K562 (cell line): ENCODE measurements around the gene SLC35G2. TPM values are rescaled to one million over a fixed set of nuclear protein-coding genes. Genes with fewer than 3 reads are reported as not detected.

Source experiments
- ATAC-seq: fragments of 200-7000 bp; cut with Tn5 transposase; 3 replicates; pipeline ENCODE4 v1.9.1; 2020; ENCODE audit warnings: moderate library complexity
- BruUV-seq: library from RNA; stranded (reverse); fragments of 400-500 nt; replicated peaks from 2 replicates; lab custom pipeline; 2021; lab: Mats Ljungman, UMichigan
- CTCF ChIA-PET: fragments of 300-600 bp; formaldehyde crosslinking; extraction: SDS; loops from one replicate; lab custom pipeline; 2021; ENCODE audit warnings: low intra/inter-chr PET ratio; lab: Yijun Ruan, JAX
- POLR2A ChIA-PET: fragments of 300-600, 350-650 bp; sonication (Branson Sonifier 250); formaldehyde crosslinking; extraction: SDS; loops from one replicate; lab custom pipeline; 2021; ENCODE audit warnings: antibody characterized with exemption, inconsistent platforms; lab: Yijun Ruan, JAX
- DNase-seq, 4 experiments: peaks; one replicate each; pipeline versions ENCODE4 v3.0.0 to v3.0.0-alpha.2; 2011 to 2018; ENCODE audit warnings: low spot score in 3 of 4, mixed read lengths in 3 of 4; ENCODE audit errors: extremely low read depth in 1 of 4
- FAIRE-seq: peaks from 2 replicates; lab custom pipeline; 2011; peaks lifted over from hg19 to GRCh38; lab: Jason Lieb, UNC
- H2AFZ ChIP-seq: 2 replicates; pipeline ENCODE4 v1.6.0; 2011; ENCODE audit warnings: low read depth, low read length, control low read depth, inconsistent platforms
- H3K27ac ChIP-seq: fragments of 200-600 bp; 3 replicates; pipeline ENCODE4 v1.8.0; 2011; ENCODE audit warnings: low read depth, mild to moderate bottlenecking, control low read depth, inconsistent platforms, low read length, moderate library complexity, mixed read lengths; ENCODE audit errors: extremely low read depth
- H3K27me3 ChIP-seq, 2 experiments: fragments of 300-600 bp in 1 of 2; 2 replicates in 1 of 2; 3 replicates in 1 of 2; pipeline versions ENCODE4 v1.6.0 to v1.8.0; 2011; ENCODE audit warnings: inconsistent platforms in 2 of 2, low read length in 2 of 2, mild to moderate bottlenecking in 1 of 2, mixed read lengths in 1 of 2, moderate library complexity in 1 of 2; ENCODE audit not compliant: control insufficient read depth in 2 of 2, insufficient read depth in 2 of 2
- H3K36me3 ChIP-seq: fragments of 300-600 bp; 3 replicates; pipeline ENCODE4 v1.8.0; 2011; ENCODE audit warnings: mild to moderate bottlenecking, low read length, inconsistent platforms; ENCODE audit not compliant: control insufficient read depth, insufficient read depth
- H3K4me1 ChIP-seq, 2 experiments: fragments of 200-600 bp in 1 of 2; replicated peaks in 1 of 2; 2 replicates in 1 of 2; 3 replicates in 1 of 2; pipeline versions ENCODE4 v1.5.1 to v1.8.0; 2011; ENCODE audit warnings: inconsistent platforms in 2 of 2, low read length in 2 of 2, mild to moderate bottlenecking in 1 of 2, mixed read lengths in 1 of 2, moderate library complexity in 1 of 2; ENCODE audit not compliant: control insufficient read depth in 2 of 2, insufficient read depth in 2 of 2
- H3K4me2 ChIP-seq: 2 replicates; pipeline ENCODE4 v1.6.1; 2011; ENCODE audit warnings: low read length, control low read depth, inconsistent platforms, mixed read lengths; ENCODE audit not compliant: insufficient read depth
- H3K4me3 ChIP-seq: fragments of 200-600 bp; sonication (generic), shearing (Covaris generic); 2 replicates; pipeline ENCODE4 v1.5.1; 2016; ENCODE audit warnings: control low read depth, inconsistent platforms
- H3K79me2 ChIP-seq: fragments of 200-600 bp; 3 replicates; pipeline ENCODE4 v1.8.0; 2011; ENCODE audit warnings: low read length, inconsistent platforms; ENCODE audit not compliant: control insufficient read depth, insufficient read depth
- H3K9ac ChIP-seq, 2 experiments: 2 replicates each; pipeline versions ENCODE4 v1.6.0 to v1.6.1; 2011; ENCODE audit warnings: low read depth in 2 of 2, low read length in 2 of 2, control low read depth in 1 of 2, inconsistent platforms in 1 of 2, mild to moderate bottlenecking in 1 of 2, mixed read lengths in 1 of 2; ENCODE audit not compliant: insufficient read depth in 1 of 2
- H3K9me1 ChIP-seq: one replicate; pipeline ENCODE4 v1.6.0; 2011; ENCODE audit warnings: inconsistent platforms, mild to moderate bottlenecking, low read length, moderate library complexity; ENCODE audit not compliant: control insufficient read depth, insufficient read depth
- H3K9me3 ChIP-seq: replicated peaks from 2 replicates; pipeline ENCODE4 v1.5.1; 2011; ENCODE audit warnings: low read depth, low read length, inconsistent platforms; ENCODE audit not compliant: control insufficient read depth, insufficient read depth
- H4K20me1 ChIP-seq: replicated peaks from 2 replicates; pipeline ENCODE4 v1.6.1; 2011; ENCODE audit warnings: low read length, inconsistent platforms, mixed read lengths; ENCODE audit not compliant: control insufficient read depth, insufficient read depth
- KDM4B ChIP-seq, 2 experiments: fragments of 450-650 bp in 1 of 2; sonication (generic) in 1 of 2; IDR thresholded peaks; 2 replicates each; pipeline ENCODE4 v1.6.1; 2016 to 2017; ENCODE audit warnings: borderline replicate concordance in 2 of 2, antibody characterized with exemption in 1 of 2, low read depth in 1 of 2, mild to moderate bottlenecking in 1 of 2
- NFYB ChIP-seq: IDR thresholded peaks from 2 replicates; pipeline ENCODE4 v1.6.1; 2011; ENCODE audit warnings: mild to moderate bottlenecking, moderate library complexity; ENCODE audit not compliant: insufficient read length; ENCODE audit errors: extremely low read depth
- PHF21A ChIP-seq: fragments of 450-650 bp; IDR thresholded peaks from 2 replicates; pipeline ENCODE4 v1.6.1; 2017; ENCODE audit warnings: low read depth, borderline replicate concordance
- RFX7 ChIP-seq: fragments of 250-450 bp; sonication (Bioruptor Pico); IDR thresholded peaks from 2 replicates; pipeline ENCODE4 v1.5.1; 2021; ENCODE audit warnings: mild to moderate bottlenecking
- SMAD4 ChIP-seq: fragments of 250-450 bp; sonication (Bioruptor Pico); conservative IDR thresholded peaks from 2 replicates; pipeline ENCODE4 v1.8.0; 2021; ENCODE audit warnings: inconsistent platforms, mild to moderate bottlenecking, moderate library complexity
- TAF7 ChIP-seq: fragments of 450-650 bp; IDR thresholded peaks from 2 replicates; pipeline ENCODE4 v1.6.1; 2016; ENCODE audit warnings: missing genetic modification characterization, missing compliant biosample characterization
- XRCC4 ChIP-seq: IDR thresholded peaks from one replicate; pipeline ENCODE4 v1.6.1; 2011; ENCODE audit not compliant: insufficient read depth, insufficient read length; ENCODE audit errors: extremely low read depth
- ZKSCAN8 ChIP-seq: fragments of 200-800 bp; sonication (Bioruptor generic); IDR thresholded peaks from 2 replicates; pipeline ENCODE4 v1.6.1; 2016; ENCODE audit warnings: missing genetic modification characterization, missing compliant biosample characterization
- WGBS: fragments of 100-300 bp; shearing (Covaris generic); methylation state at CpG from one replicate; pipeline ENCODE4 v1.1.6; 2016; ENCODE audit warnings: low coverage, mixed read lengths; ENCODE audit not compliant: insufficient coverage; ENCODE audit errors: missing lambda C conversion rate; 5-methylcytosine and 5-hydroxymethylcytosine counted together
- in situ Hi-C: fragments of 300-500 bp; cut with MboI; formaldehyde crosslinking; loops from 4 replicates; pipeline ENCODE4 v1.15.0; 2018; ENCODE audit warnings: inconsistent platforms, mixed read lengths
- intact Hi-C: fragments of 100-400 bp; cut with micrococcal nuclease; formaldehyde crosslinking; loops from 2 replicates; pipeline ENCODE4 v1.14.2; 2022
- polyA plus RNA-seq, 8 experiments: library from polyadenylated mRNA; depleted of rRNA in 4 of 8; stranded (reverse) in 5 of 8; unstranded in 3 of 8; fragments of >200 nt; fragmentation: Nextera tagmentation in 2 of 8; fragmentation: Illumina TruSeq in 1 of 8; extraction: Ambion mirVana in 2 of 8; extraction: Trizol in 1 of 8; gene quantifications; 2 replicates each; pipeline versions ENCODE4 v1.2.1 to v1.2.3, GENCODE V29; 2011 to 2014; ENCODE audit warnings: inconsistent platforms in 1 of 8, missing spikeins in 1 of 8
- total RNA-seq, 7 experiments: library from RNA; depleted of rRNA in 6 of 7; stranded (reverse); fragments of >200 nt in 6 of 7; fragmentation: Illumina TruSeq in 2 of 7; extraction: Trizol in 2 of 7; gene quantifications; 2 replicates each; pipeline versions ENCODE4 v1.2.1 to v1.2.3, GENCODE V29; 2011 to 2021; ENCODE audit warnings: low replicate concordance in 1 of 7
- TF ChIP-seq, protein P1 (sequence below): sonication (generic); formaldehyde crosslinking; IDR thresholded peaks from 2 replicates; pipeline ENCODE4 v1.8.0; 2022; ENCODE audit warnings: mild to moderate bottlenecking, low read depth, missing genetic modification reagents
- TF ChIP-seq, protein P2 (sequence below), 2 experiments: fragments of 450-650 bp; conservative IDR thresholded peaks; 2 replicates each; pipeline ENCODE4 v1.6.1; 2017; ENCODE audit warnings: mild to moderate bottlenecking in 2 of 2, moderate library complexity in 2 of 2
- TF ChIP-seq, protein P3 (sequence below): fragments of 450-650 bp; IDR thresholded peaks from 2 replicates; pipeline ENCODE4 v1.6.1; 2018; ENCODE audit warnings: mild to moderate bottlenecking, low read depth; ENCODE audit not compliant: partially characterized antibody
- TF ChIP-seq, protein P4 (sequence below): sonication (generic); formaldehyde crosslinking; IDR thresholded peaks from 2 replicates; pipeline ENCODE4 v1.8.1; 2022; ENCODE audit warnings: missing genetic modification reagents

Gene SLC35G2
- total and polyA plus RNA-seq, 9 of the 15 experiments (the other 6 are each of a cell fraction or from before 2014, with no cell fraction given): 2.6 to 5.9 (median 3.2) TPM

DNA sequence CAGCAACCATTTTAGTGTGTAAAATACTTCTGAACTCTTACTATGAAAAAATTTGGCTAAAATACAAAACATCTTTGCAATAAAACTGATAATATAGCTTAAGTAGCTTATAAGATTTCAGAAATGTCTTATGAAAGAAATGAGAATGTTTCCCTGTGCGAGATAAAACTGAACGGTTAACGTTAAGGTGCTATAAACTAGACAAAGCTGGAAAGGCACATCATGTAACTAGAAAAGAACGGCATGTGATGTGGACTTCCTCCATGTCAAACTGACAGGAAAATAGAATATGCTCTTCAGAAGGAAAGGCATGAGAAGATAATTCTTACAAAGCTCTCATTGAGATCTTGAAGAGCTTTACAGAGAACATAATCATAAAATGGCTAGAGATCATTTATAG lies 79.6 kb downstream of the SLC35G2 start:
- POLR2A ChIA-PET: interaction anchor here (1.7 kb wide), 1 partner anchor 14 kb away, joined by 6 read pairs; no protein-coding TSS in a partner anchor
- TF ChIP-seq NFYB: no peak
- TF ChIP-seq XRCC4: no peak
- no peak for TF ChIP-seq PHF21A
- no peak for TF ChIP-seq TAF7 (tag)
- TF ChIP-seq, protein P1, sequence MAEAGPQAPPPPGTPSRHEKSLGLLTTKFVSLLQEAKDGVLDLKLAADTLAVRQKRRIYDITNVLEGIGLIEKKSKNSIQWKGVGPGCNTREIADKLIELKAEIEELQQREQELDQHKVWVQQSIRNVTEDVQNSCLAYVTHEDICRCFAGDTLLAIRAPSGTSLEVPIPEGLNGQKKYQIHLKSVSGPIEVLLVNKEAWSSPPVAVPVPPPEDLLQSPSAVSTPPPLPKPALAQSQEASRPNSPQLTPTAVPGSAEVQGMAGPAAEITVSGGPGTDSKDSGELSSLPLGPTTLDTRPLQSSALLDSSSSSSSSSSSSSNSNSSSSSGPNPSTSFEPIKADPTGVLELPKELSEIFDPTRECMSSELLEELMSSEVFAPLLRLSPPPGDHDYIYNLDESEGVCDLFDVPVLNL (CRISPR knock-in tag): no peak
- no peak for TF ChIP-seq ZKSCAN8
- no peak for TF ChIP-seq KDM4B (IDR thresholded peaks at IDR 0.05; ENCODE audit: borderline replicate concordance in 2 of 2, low read depth in 1 of 2)
- TF ChIP-seq SMAD4 (CRISPR knock-in tag): no peak
- TF ChIP-seq RFX7 (CRISPR knock-in tag): no peak
- TF ChIP-seq, protein P2, sequence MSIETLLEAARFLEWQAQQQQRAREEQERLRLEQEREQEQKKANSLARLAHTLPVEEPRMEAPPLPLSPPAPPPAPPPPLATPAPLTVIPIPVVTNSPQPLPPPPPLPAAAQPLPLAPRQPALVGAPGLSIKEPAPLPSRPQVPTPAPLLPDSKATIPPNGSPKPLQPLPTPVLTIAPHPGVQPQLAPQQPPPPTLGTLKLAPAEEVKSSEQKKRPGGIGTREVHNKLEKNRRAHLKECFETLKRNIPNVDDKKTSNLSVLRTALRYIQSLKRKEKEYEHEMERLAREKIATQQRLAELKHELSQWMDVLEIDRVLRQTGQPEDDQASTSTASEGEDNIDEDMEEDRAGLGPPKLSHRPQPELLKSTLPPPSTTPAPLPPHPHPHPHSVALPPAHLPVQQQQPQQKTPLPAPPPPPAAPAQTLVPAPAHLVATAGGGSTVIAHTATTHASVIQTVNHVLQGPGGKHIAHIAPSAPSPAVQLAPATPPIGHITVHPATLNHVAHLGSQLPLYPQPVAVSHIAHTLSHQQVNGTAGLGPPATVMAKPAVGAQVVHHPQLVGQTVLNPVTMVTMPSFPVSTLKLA (conservative IDR thresholded peaks at IDR 0.05): no peak
- TF ChIP-seq, protein P3, sequence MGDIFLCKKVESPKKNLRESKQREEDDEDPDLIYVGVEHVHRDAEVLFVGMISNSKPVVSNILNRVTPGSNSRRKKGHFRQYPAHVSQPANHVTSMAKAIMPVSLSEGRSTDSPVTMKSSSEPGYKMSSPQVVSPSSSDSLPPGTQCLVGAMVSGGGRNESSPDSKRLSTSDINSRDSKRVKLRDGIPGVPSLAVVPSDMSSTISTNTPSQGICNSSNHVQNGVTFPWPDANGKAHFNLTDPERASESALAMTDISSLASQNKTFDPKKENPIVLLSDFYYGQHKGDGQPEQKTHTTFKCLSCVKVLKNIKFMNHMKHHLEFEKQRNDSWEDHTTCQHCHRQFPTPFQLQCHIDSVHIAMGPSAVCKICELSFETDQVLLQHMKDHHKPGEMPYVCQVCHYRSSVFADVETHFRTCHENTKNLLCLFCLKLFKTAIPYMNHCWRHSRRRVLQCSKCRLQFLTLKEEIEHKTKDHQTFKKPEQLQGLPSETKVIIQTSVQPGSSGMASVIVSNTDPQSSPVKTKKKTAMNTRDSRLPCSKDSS: no peak
- TF ChIP-seq, protein P4, sequence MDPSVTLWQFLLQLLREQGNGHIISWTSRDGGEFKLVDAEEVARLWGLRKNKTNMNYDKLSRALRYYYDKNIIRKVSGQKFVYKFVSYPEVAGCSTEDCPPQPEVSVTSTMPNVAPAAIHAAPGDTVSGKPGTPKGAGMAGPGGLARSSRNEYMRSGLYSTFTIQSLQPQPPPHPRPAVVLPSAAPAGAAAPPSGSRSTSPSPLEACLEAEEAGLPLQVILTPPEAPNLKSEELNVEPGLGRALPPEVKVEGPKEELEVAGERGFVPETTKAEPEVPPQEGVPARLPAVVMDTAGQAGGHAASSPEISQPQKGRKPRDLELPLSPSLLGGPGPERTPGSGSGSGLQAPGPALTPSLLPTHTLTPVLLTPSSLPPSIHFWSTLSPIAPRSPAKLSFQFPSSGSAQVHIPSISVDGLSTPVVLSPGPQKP (CRISPR knock-in tag): no peak
- Histone ChIP-seq H3K27ac (no peak overlapping the region), H3K4me1 (peaks cover 2 to 32% of the 10 kb centered on the region in 2 experiments; a peak in 4 of 5 replicates), H3K9ac (no peak overlapping the region), H3K4me2 (no peak overlapping the region), H3K4me3 (no peak overlapping the region), H3K79me2 (peaks cover 71% of the 10 kb centered on the region), H3K9me1 (no peaks in the 10 kb centered on the region), H4K20me1 (peaks cover 27% of the 10 kb centered on the region), H3K36me3 (no peaks in the 10 kb centered on the region), H2AFZ (no peak overlapping the region), H3K27me3 (no peaks in the 10 kb centered on the region), H3K9me3 (no peaks in the 10 kb centered on the region)
- intact Hi-C loops (no loop called here), in situ Hi-C loops (no loop called here)
- ATAC-seq (no peak), FAIRE-seq (no peak), DNase-seq (no peak)
- WGBS: 48% methylated on average over 4 of the region's 4 CpGs
- CTCF ChIA-PET: no interaction called here
- no TSS peak for BruUV-seq
